Activated T-cell treated with anti-CD3 and anti-CD28 coated beads for 48 hours (primary cell): ENCODE results near the gene TBC1D9B.
A peak's percentile ranks its signal among the peaks of the same experiment; 100 is the strongest.

Experiments
- DNase-seq: peaks from one replicate; pipeline ENCODE4 v3.0.0-alpha.2; 2020; ENCODE audit warnings: low read depth

Gene TBC1D9B

GRCh38 chr5:179869641-179870402, 37.9 kb downstream of the TBC1D9B start:
- no peak for DNase-seq

DNA sequence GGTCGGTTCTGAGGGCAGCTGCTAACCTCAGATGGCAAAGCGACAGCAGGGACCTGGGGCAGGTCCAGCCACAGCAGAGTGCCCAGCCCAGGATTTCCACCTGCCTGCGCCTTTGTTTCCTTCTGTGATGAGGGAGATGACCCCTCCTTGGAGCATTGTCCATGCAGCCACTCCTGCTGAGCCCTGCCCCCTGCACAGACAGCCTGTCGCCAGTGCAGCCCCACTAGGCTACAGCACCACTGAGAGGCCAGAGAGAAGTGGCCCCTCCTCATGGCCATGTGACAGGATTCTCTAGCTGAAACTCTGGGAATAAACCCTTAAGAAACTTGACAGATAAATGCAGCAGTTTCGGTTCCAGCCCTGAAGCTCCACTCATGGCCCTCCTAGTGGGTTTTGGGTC, 38.6 kb downstream of the TBC1D9B start:
- no peak for DNase-seq

- DNase-seq: no peak
Measured at GRCh38 chr5:179868541-179868940, 39.2 kb downstream of the TBC1D9B start.

- no peak for DNase-seq
Measured at GRCh38 chr5:179867476-179867875, 40.2 kb downstream of the TBC1D9B start.

- no peak for DNase-seq
Measured at GRCh38 chr5:179867079-179867465, 40.6 kb downstream of the TBC1D9B start.

GRCh38 chr5:179866241-179867078, 41.2 kb downstream of the TBC1D9B start:
- peak; percentile 23 for DNase-seq

DNA sequence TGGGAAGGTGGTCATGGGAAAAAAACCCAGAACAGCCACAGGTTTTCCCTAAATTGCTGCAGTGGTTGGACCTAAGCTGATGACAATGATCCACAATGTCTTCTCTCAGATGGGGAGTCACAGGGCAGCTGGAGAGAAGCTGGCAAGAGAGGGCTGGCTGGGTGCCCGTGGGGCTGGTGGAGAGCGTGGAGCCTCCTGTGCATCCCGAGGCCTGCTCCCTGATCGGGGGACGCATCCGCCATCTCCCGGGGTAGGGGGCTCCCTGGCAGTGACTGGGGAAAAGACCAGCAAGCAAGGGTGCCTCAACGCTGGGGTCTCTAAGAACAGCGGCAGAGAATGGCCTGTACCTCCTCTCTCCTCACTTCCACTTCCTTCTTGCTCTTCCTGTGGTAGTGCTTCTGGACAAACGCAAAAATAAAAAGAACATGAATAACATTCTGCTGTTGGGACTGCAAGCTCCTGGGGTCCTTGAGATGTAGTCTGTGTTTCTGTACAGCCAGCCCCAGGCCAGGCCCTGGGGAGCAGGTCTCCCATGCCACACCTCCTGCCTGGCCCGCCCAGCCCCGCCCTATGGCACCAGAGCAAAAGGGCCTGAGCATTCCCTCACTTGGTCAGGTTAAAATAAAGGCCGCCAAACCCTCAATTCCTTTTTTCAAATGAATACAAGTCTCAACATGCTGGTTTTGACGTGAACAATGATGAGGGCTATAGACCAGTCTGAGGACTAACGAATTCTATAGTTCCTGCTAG, 42.0 kb downstream of the TBC1D9B start:
- DNase-seq: no peak

DNA sequence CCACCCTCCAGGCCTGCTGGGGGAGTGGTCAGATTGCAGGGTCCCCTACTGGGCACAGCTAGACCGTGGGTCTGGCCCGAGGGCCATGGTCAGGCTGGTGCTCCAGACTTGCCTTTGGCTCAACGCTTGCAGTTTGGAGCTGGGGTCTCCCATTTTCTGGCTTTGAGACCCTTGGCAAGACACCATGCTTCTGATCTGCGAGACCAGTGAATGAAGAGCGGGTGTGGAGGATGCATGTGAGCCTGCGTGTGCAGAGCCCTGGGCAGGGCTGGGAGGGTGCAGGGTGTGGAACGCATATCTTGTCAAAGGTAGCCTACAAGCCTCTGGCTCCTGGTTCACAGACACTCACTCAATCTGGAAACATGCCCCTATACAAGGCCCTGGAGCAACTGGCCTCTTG, 43.0 kb downstream of the TBC1D9B start:
- DNase-seq: no peak

DNA sequence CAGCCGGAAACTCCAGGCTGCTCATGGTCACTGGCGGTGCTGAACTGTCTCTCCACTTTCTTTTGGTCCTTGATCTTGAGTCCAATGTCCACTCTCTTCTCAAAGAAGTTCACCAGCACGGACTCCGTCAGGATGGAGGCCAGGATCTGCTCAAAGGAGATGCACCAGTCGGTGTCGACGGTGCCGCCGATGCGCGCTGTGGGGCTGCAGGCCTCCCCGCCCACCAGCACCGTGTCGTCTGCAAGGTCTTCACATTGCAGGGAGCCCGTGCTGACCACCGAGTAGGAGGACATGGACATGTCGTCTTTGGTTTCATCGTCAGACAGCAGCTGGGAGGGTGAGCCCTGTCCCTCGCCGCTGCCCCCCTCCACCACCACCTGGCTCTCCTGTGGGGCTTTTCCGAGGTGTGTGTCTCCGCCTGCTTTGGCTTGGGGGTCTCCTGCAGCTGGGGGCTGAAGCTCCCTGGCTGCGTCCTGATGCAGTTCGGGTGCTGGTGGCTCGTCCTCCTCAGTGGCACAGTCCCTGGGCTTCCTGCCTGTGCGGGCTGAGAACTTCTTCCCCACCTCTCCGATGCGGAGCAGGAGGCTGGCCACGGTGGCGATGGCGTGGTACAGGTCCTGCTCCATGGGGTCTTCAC, 44.1 kb downstream of the TBC1D9B start:
- DNase-seq: no peak

DNA sequence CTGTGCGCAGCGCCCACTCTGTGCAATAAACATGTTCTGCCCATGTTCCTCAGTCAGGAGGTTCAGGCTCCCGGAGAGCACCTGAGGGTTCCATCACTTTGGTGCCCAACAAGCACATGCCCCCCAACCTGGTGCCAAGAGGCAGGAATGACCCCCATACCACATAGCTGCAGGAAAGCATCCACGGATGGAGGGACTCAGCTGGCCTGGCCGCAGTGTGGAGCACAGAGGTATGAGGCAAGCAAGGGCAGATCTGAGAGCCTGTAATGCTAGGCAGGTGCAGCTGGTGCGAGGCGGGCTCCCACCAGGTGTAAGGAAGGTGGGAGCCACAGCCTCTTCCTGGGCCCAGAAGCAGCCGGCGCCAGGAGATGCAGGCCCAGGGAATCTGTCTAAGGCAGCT, 44.8 kb downstream of the TBC1D9B start:
- DNase-seq: no peak

GRCh38 chr5:179862296-179862695, 45.4 kb downstream of the TBC1D9B start:
- no peak for DNase-seq

DNA sequence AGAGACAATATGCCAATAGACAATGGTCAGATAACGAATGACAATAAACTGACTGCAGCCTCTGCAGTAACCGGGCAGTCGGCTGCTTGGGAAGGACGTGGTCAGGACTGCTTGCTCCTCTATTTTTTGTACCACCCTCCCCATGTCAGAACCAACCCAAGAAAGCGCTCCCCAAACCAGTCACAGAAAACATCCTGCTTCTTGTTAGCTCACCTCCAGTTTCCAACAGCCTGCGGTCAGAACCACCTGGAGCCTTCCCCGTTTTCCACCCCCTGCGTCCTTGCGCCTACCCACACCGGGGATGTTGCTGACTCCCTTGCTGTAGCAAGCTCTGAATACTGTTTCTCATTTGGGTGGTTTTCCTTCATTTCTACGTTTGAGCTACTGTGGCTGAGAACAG, 47.4 kb downstream of the TBC1D9B start:
- no peak for DNase-seq

DNA sequence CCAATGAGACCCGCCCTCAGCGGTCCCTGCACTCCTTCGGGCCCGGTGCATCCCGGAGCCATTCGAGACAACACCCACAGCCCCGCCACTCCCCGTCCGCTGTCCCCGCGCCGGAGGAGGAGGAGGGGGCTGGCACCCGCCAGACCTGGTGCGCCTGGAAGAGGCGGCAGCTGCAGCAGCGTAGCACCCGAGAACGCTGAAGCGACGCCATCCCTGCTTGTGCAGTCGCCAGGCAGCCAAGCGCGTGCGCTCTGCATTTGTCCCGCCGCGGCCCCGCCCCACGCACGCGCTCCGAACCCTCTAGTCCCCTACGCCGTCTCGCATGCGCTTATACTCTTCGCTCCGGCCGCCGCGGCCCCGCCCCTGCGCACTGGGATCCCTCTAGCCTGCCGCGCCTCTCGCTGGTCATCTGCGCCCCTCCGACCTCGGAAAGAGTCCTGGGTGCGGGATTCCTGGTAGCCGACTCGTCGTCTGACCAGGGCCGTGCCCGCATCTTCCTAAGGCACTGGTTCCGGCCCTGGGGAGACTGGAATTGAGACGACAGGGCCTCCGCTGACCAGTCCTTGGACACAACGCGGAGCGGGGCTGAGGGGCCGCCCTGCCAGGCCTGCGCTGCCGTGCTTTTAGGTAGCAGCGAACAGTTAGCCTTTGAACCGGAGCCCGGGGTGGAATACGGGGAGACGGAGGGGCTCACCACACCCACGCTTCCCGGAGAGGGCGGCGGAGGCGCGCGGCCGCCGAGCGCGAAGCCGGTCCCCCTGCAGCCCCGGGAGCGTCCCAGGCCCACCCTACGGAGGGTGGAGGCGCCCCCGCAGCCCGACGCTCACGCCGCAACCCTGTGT, 48.9 kb downstream of the TBC1D9B start, which contains the start of gene MRNIP:
MRNIP (minus strand) TSS at position 232 of the 842 bp plus-strand sequence; CDS start at position 211, 21 bp downstream.
- DNase-seq: peak; percentile 89

DNA sequence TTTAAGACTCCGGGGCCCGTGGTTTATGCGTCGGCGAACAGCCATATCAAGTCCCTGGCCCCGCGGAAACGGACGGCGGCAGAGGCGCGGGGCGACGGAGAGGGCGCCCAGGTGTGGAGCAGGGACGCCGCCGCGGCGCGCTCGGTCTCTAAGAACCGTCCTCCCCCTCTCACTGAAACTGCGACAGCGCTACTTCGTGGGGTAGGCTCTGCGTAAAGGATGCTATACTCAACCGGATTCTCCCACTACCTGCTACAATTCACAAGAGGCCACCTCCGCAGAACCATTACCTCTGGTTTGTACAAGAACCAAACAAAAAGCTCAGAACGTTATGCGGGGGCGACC, 49.5 kb downstream of the TBC1D9B start:
- DNase-seq: peak; percentile 48

GRCh38 chr5:179854356-179854755, 53.3 kb downstream of the TBC1D9B start:
- DNase-seq: no peak

DNA sequence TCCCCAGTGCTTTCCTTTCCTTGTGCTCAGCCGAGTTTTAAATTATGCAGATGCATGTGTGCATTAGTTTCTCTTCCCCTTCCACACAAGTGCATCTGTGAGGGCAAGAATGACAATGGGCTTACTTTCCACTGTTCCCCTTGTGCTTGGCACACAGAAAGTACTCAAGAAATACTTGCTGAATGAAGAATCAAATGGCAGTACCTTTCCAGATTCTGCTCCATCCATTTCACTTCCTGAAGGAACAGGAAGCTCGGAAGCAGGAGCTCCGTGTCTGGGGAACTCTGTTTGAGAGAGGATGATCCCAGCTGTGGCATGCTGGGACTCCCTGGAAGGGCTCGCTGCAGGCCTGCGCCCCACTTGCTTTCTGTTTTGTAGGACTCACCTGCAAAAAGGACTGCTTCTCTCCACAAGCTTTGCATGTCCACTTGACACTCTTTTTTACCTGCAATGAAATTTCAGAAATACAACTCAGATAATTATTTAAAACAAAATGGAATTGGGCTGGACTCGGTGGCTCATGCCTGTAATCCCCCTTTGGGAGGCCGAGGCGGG, 54.6 kb downstream of the TBC1D9B start:
- DNase-seq: no peak

GRCh38 chr5:179841621-179842020, 66.1 kb downstream of the TBC1D9B start:
- DNase-seq: no peak

- no peak for DNase-seq
Measured at GRCh38 chr5:179840766-179841165, 66.9 kb downstream of the TBC1D9B start.

- no peak for DNase-seq
Measured at GRCh38 chr5:179840321-179840720, 67.4 kb downstream of the TBC1D9B start.

DNA sequence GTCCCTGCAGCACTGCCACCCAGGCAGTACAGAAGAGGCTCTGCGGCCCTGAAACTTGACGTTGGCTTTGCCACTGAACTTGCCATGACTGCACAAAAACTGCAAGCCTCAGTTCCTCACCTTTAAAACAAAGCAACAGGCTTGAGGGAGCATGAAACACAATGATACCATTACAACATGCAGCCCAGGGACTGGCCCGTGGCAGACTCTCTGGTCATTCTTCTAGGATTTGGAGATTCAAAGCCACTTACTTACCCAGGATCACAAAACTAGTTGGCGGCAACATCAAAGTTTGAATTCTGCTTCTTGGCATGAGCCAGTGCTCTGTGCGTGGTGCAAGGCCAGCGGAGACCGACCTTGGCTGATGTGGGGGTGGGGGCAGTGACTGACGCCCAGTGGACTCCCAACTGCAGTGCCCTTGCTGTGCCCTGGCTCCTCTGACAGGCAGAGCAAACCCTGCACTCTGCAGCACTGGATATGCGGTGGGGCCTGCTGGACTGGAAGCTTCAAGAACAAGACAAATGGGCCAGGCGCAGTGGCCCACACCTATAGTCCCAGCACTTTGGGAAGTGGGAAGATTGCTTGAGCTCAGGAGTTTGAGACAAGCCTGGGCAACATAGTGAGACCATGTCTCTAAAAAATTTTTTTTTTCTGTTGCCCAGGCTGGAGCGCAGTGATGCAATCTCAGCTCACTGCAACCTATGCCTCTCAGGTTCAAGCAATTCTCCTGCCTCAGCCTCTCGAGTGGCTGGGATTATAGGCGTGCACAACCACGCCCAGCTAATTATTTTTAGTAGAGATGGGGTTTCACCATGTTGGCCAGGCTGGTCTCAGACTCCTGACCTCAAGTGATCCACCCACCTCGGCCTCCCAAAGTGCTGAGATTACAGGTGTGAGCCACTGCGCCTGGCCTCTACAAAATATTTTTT, 68.1 kb downstream of the TBC1D9B start:
- no peak for DNase-seq
